GM12875 (cell line): Measurements from ENCODE around the gene ZNG1B.
"Not testable (repeated sequence)": the region's sequence is repeated elsewhere in the genome, so short reads cannot be mapped to it uniquely, and the experiment has no call there.

Source experiments
- H3K4me3 ChIP-seq: one replicate; pipeline ENCODE4 v1.5.1; 2011; ENCODE audit warnings: low read depth, low read length, control low read depth

ZNG1B gene

GRCh38 chr2:113532991-113533390, 95.5 kb downstream of the ZNG1B start:
- H3K4me3 ChIP-seq = not testable (repeated sequence)

GRCh38 chr2:113536573-113536972, 99.1 kb downstream of the ZNG1B start:
- not testable (repeated sequence) for H3K4me3 ChIP-seq

GRCh38 chr2:113540834-113541203, 103.3 kb downstream of the ZNG1B start:
- H3K4me3 ChIP-seq = not testable (repeated sequence)

- H3K4me3 ChIP-seq = not testable (repeated sequence)
These were observed 103.9 kb downstream of the ZNG1B start for GRCh38 chr2:113541204-113541975.

GRCh38 chr2:113541976-113542485, 104.5 kb downstream of the ZNG1B start:
- not testable (repeated sequence) for H3K4me3 ChIP-seq

- not testable (repeated sequence) for H3K4me3 ChIP-seq
These were observed 105.0 kb downstream of the ZNG1B start for GRCh38 chr2:113542529-113542928.
